Mammary epithelial cell (primary cell): ENCODE data around the gene PCNX2.

Experiments
- CTCF ChIP-seq, 2 donors: IDR thresholded peaks in 1 of 2; conservative IDR thresholded peaks in 1 of 2; 2 replicates each; pipeline ENCODE4 v1.5.1; 2011 to 2012; ENCODE audit warnings: inconsistent platforms in 2 of 2, low read length in 2 of 2, mild to moderate bottlenecking in 2 of 2, control low read depth in 1 of 2, low read depth in 1 of 2; ENCODE audit not compliant: insufficient read depth in 1 of 2; ENCODE audit errors: extremely low read depth in 1 of 2
- EZH2 ChIP-seq: IDR thresholded peaks from 2 replicates; pipeline ENCODE4 v1.6.1; 2012; ENCODE audit warnings: low read length, inconsistent platforms, borderline replicate concordance

GRCh38 chr1:233045588-233045987, 249.9 kb downstream of the PCNX2 start:
- no peak for TF ChIP-seq CTCF (conservative IDR thresholded peaks at IDR 0.05 in 1 of 2, IDR thresholded peaks at IDR 0.05 in 1 of 2; ENCODE audit: extremely low read depth in 1 of 2, insufficient read depth in 1 of 2, low read depth in 1 of 2, low read length in 2 of 2)
- no peak for TF ChIP-seq EZH2
